IPS-20b (cell line): ENCODE results near the gene HEXD.

Experiments
- H3K27ac ChIP-seq: one replicate; pipeline ENCODE4 v1.5.1; 2013; ENCODE audit warnings: low read length
- H3K27me3 ChIP-seq: 2 replicates; pipeline ENCODE4 v1.6.1; 2013; ENCODE audit warnings: mild to moderate bottlenecking, low read length, inconsistent platforms; ENCODE audit not compliant: insufficient read depth
- H3K36me3 ChIP-seq: 2 replicates; pipeline ENCODE4 v1.6.1; 2013; ENCODE audit warnings: low read depth, mild to moderate bottlenecking, inconsistent platforms, low read length, moderate library complexity; ENCODE audit not compliant: insufficient read depth
- H3K4me1 ChIP-seq: 2 replicates; pipeline ENCODE4 v1.6.1; 2013; ENCODE audit warnings: mild to moderate bottlenecking, control low read depth, inconsistent platforms, low read length, moderate library complexity; ENCODE audit not compliant: insufficient read depth
- H3K4me3 ChIP-seq: 2 replicates; pipeline ENCODE4 v1.5.1; 2013; ENCODE audit warnings: mild to moderate bottlenecking, low read length, inconsistent platforms
- H3K9ac ChIP-seq: 2 replicates; pipeline ENCODE4 v1.6.1; 2013; ENCODE audit warnings: low read depth, mild to moderate bottlenecking, inconsistent platforms, low read length, moderate library complexity
- H3K9me3 ChIP-seq: 2 replicates; pipeline ENCODE4 v1.6.1; 2013; ENCODE audit warnings: mild to moderate bottlenecking, low read depth, low read length, inconsistent platforms; ENCODE audit not compliant: insufficient read depth

The HEXD gene

DNA sequence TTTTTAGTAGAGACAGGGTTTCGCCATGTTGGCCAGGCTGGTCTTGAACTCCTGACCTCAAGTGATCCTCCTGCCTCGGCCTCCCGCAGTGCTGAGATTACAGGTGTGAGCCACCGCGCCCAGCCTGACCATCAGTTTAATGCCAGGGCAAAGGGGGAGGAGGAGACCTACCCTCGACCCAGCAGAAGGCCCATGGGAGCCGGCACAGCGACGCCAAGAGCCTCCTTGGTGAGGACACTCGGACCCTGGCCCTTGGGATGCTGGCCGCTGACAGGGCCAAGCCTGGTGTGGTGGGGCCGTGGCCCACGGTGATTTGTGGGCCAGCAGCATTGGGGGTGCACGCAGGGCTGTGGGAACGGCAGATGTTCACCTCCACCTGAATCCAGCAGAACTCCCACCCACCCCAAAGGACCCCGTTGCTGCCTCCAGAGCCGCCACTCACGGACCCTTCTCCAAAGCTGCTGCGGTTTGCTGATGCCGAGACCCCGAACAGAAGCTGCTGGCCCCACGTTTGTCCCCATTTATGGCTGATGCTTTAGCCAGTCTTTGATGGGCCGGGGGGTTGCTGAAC lies 26.6 kb upstream of the HEXD start:
- H3K9me3 ChIP-seq, result no peaks in the 10 kb centered on the region
- H3K27me3 ChIP-seq, result no peaks in the 10 kb centered on the region
- no peak overlapping the region for H3K4me3 ChIP-seq
- no peaks in the 10 kb centered on the region; the same call in none of the 2 replicates for H3K36me3 ChIP-seq
- H3K9ac ChIP-seq, result no peak overlapping the region
- no peak overlapping the region for H3K27ac ChIP-seq
- no peaks in the 10 kb centered on the region for H3K4me1 ChIP-seq

DNA sequence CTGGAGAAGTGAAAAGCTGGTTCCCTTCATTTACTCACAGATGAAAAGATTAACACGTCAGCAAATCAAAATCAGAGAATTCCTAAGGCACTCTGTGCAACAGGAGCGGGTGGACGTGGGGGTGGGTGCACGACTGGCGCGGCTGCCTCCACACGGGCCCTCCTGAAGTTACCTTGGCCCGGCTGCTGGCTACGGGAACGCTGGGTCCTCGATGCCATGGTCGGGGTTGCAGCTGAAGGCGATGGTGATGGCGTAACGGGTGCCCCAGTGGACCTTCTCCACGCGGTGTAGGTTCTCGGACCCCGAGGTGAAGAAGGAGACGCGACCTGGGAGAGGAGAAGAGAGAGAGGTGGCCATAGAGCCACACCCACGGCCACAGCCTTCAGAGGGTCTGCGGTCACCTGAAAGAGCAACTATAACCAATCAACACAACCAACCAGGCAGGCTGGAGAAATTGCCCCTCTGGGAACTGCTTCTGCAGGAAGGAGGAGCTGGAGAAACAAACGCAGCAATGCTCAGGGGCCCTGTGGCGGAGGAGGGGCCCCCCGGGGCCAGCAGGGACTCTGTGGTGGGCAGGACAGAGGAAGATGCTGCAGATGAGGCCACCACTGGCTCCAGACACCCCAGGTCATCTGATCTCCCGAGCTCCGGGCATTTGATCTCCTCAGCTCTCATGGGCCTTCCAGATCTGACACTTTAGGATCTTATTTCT lies 25.8 kb upstream of the HEXD start:
- H3K9ac ChIP-seq, result no peak overlapping the region
- no peaks in the 10 kb centered on the region for H3K9me3 ChIP-seq
- H3K27ac ChIP-seq, result no peak overlapping the region
- no peaks in the 10 kb centered on the region for H3K4me1 ChIP-seq
- no peaks in the 10 kb centered on the region; the same call in none of the 2 replicates for H3K36me3 ChIP-seq
- H3K27me3 ChIP-seq, result no peaks in the 10 kb centered on the region
- no peak overlapping the region for H3K4me3 ChIP-seq

DNA sequence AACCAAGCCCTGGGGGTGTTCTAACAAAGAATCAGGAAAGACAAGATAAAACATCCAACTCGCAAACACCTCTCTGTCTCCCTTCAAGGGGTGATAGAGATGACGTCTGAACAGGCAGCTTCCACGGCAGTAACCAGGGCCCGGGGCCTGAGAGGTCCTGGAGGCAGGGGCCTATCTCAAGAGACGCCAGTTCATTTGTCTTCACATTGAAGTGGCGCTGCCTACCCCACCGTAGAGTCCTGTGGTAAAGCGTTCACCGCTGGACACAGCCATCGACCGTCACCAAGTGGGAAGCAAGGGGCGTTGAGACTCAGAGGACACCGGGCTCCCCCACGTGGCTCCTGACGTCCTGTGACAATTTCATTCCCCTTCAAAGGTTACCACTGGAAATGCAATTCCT lies 25.2 kb upstream of the HEXD start:
- Histone ChIP-seq H3K4me3 (no peak overlapping the region), H3K9me3 (no peaks in the 10 kb centered on the region), H3K9ac (no peak overlapping the region), H3K27ac (no peak overlapping the region), H3K36me3 (no peaks in the 10 kb centered on the region; the same call in none of the 2 replicates), H3K4me1 (no peaks in the 10 kb centered on the region), H3K27me3 (no peaks in the 10 kb centered on the region)

GRCh38 chr17:82394278-82394677 lies 23.9 kb upstream of the HEXD start:
- Histone ChIP-seq H3K27ac (no peak overlapping the region), H3K4me1 (no peaks in the 10 kb centered on the region), H3K9ac (no peak overlapping the region), H3K36me3 (no peaks in the 10 kb centered on the region; the same call in none of the 2 replicates), H3K27me3 (no peaks in the 10 kb centered on the region), H3K9me3 (no peaks in the 10 kb centered on the region), H3K4me3 (no peak overlapping the region)

GRCh38 chr17:82396601-82397435 lies 21.3 kb upstream of the HEXD start:
- Histone ChIP-seq H3K27me3 (no peaks in the 10 kb centered on the region), H3K4me1 (no peaks in the 10 kb centered on the region), H3K9ac (no peak overlapping the region), H3K9me3 (no peaks in the 10 kb centered on the region), H3K27ac (no peak overlapping the region), H3K4me3 (no peak overlapping the region), H3K36me3 (no peaks in the 10 kb centered on the region; the same call in none of the 2 replicates)

- H3K36me3 ChIP-seq, result no peaks in the 10 kb centered on the region; the same call in none of the 2 replicates
- H3K4me3 ChIP-seq, result no peak overlapping the region
- H3K27ac ChIP-seq, result no peak overlapping the region
- no peaks in the 10 kb centered on the region for H3K27me3 ChIP-seq
- no peaks in the 10 kb centered on the region for H3K9me3 ChIP-seq
- no peaks in the 10 kb centered on the region for H3K4me1 ChIP-seq
- no peak overlapping the region for H3K9ac ChIP-seq
These were observed 20.5 kb upstream of the HEXD start for GRCh38 chr17:82397449-82398335.

DNA sequence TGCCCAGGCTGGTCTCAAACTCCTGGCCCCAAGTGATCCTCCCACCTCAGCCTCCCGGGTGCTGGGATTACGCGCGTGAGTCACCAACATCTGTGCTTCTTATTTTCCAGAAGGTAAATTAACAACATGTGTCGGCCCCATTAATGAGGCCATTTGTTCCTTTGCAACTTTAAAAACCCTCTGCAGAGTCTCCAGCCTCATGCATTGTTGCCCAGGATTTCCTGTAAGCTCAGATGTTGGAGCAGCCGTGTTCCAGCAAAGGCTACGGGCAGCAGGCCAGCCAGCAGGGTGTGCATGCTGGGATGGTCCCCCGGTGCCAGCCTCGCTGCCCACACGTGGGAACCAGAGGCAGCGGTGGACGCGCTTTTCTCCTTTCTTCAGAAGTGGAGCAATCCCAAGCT lies 19.1 kb upstream of the HEXD start:
- H3K27ac ChIP-seq, result no peak overlapping the region
- H3K27me3 ChIP-seq, result no peaks in the 10 kb centered on the region

DNA sequence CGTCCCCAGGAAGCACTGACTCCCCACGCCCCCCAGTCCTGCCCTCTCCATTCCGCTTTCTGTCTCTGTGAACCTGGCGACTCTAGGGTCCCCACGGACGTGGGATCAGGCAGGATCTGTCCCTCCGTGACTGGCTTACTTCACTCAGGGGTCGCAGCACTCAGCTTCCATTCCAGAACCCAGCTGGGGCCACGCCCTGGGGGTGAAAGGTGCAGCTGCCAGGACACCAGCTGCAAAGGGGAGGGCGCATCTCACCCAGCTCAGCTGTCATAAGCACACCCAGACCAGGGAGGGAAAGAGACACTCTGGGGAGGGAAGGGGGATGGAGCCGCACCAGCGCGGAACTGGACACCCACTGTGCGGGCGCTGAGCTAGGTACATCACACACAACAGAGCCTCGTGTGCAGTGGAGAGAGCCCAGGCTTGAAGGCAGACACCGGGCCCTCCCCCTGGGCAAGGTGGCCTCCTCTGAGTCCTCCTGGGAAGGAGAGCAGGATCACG lies 18.5 kb upstream of the HEXD start:
- Histone ChIP-seq H3K4me1 (no peaks in the 10 kb centered on the region), H3K4me3 (no peak overlapping the region), H3K9ac (no peak overlapping the region), H3K36me3 (no peaks in the 10 kb centered on the region; the same call in 1 of the 2 replicates), H3K27me3 (no peaks in the 10 kb centered on the region), H3K27ac (no peak overlapping the region), H3K9me3 (no peaks in the 10 kb centered on the region)

More for the DNA sequence above, 19.1 kb upstream of the HEXD start:
- Histone ChIP-seq H3K9ac (no peak overlapping the region), H3K4me3 (no peak overlapping the region), H3K36me3 (no peaks in the 10 kb centered on the region), H3K4me1 (no peaks in the 10 kb centered on the region), H3K9me3 (no peaks in the 10 kb centered on the region)

DNA sequence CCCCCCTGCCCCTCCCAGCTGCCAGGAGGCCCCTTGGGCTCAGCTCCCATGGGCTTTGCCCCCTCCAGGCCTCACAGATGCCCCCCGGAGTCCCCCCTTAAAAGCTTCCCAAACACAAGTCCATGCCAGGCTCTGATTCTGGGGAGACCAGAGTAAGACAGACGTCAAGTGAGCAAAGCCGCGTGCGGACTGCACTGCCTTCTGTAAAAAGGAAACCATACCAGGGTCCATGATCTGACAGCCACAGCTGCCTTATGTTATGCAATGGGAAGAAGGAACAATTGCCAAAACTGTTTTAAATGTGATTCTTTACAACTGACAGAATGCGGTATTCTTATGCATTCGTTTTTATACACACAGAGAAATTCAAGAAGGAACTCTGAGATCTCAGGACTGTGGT lies 17.9 kb upstream of the HEXD start:
- Histone ChIP-seq H3K9ac (no peak overlapping the region), H3K4me1 (no peaks in the 10 kb centered on the region), H3K36me3 (no peaks in the 10 kb centered on the region; the same call in 1 of the 2 replicates), H3K9me3 (no peaks in the 10 kb centered on the region), H3K4me3 (no peak overlapping the region), H3K27me3 (no peaks in the 10 kb centered on the region), H3K27ac (no peak overlapping the region)

DNA sequence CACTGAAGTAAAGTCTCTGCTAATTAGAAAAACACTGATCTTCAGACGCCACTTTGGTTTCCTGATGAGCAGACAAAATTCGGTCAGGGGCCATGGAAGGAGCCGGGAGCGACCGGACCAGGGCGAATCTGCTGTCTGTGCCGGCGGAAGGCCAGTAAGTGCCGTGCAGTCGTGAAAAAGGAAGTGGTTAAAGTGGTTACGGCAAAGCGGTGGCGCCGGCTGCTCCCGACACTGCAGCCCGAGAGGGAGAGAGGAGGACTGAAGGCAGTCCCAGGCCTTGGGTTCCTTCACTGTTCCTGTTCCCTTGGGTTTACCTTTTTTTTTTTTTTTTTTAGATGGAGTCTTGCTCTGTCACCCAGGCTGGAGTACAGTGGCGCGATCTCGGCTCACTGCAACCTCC lies 17.3 kb upstream of the HEXD start:
- Histone ChIP-seq H3K36me3 (no peaks in the 10 kb centered on the region; the same call in 1 of the 2 replicates), H3K27me3 (no peaks in the 10 kb centered on the region), H3K9me3 (no peaks in the 10 kb centered on the region), H3K9ac (no peak overlapping the region), H3K4me1 (no peaks in the 10 kb centered on the region), H3K27ac (no peak overlapping the region), H3K4me3 (no peak overlapping the region)

GRCh38 chr17:82402865-82403264 lies 15.3 kb upstream of the HEXD start:
- Histone ChIP-seq H3K4me3 (no peak overlapping the region), H3K9me3 (no peaks in the 10 kb centered on the region), H3K36me3 (no peaks in the 10 kb centered on the region; the same call in 1 of the 2 replicates), H3K27me3 (no peaks in the 10 kb centered on the region), H3K27ac (no peak overlapping the region), H3K4me1 (no peaks in the 10 kb centered on the region), H3K9ac (no peak overlapping the region)
